ES-I3 (cell line): Measurements from ENCODE around the gene ARL2.

Experiments
- H3K36me3 ChIP-seq: 2 replicates; pipeline ENCODE4 v1.6.1; 2013; ENCODE audit warnings: mild to moderate bottlenecking, low read length, control low read depth, moderate library complexity; ENCODE audit not compliant: insufficient read depth
- H3K4me1 ChIP-seq: 2 replicates; pipeline ENCODE4 v1.6.1; 2013; ENCODE audit warnings: mild to moderate bottlenecking, control low read depth, low read length; ENCODE audit not compliant: insufficient read depth
- H3K9ac ChIP-seq: 2 replicates; pipeline ENCODE4 v1.6.1; 2013; ENCODE audit warnings: low read depth, mild to moderate bottlenecking, low read length, moderate library complexity
- H3K9me3 ChIP-seq: 2 replicates; pipeline ENCODE4 v1.6.1; 2013; ENCODE audit warnings: mild to moderate bottlenecking, low read length, moderate library complexity; ENCODE audit not compliant: control insufficient read depth, insufficient read depth

The ARL2 gene

DNA sequence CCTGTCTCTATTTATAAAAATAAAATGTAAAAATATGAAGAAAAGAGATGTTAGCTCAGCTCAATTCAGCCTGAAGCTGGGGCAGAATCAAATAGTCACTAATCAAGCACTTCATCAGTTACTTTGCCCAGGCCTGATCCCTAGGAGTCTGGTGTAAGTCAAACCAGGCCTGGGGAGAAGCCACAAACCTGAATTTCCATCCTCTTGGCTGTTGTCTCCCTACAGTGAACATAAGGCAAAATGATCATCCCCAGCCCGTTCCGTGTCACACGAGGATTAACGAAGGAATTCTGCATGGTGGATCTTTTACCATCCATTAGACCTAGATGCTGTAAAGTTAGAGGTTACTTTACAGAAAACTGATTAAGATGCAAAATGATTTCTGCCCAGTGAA is 50.9 kb downstream of the ARL2 start:
- Histone ChIP-seq H3K9ac (no peak overlapping the region), H3K36me3 (no peaks in the 10 kb centered on the region), H3K9me3 (no peaks in the 10 kb centered on the region), H3K4me1 (peaks cover 5% of the 10 kb centered on the region; the same call in 1 of the 2 replicates)

DNA sequence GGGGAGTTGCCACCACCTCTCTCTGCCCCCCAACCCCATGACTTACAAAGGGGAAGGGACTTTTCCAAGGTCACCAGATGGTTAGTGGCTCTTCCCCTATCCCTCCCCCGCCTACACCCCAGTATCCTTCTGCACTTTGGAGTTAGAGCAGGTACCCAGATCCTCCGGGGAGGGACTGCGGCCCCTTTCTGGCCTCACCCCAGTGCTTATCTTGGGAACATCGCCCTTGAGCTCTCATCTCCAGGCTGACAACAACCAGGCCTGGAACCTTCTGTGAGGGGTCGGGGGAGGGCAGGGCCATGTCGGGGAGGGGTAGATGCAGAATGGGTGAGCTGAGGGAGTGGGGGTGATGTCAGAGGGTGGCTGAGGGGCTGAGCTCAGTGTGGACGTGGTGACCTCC is 51.9 kb downstream of the ARL2 start:
- Histone ChIP-seq H3K36me3 (no peaks in the 10 kb centered on the region), H3K9ac (no peak overlapping the region), H3K4me1 (peaks cover 5% of the 10 kb centered on the region; the same call in 1 of the 2 replicates)

GRCh38 chr11:65066315-65066714 is 52.4 kb downstream of the ARL2 start:
- Histone ChIP-seq H3K36me3 (no peaks in the 10 kb centered on the region), H3K9me3 (no peaks in the 10 kb centered on the region), H3K4me1 (peaks cover 5% of the 10 kb centered on the region; the same call in 1 of the 2 replicates), H3K9ac (no peak overlapping the region)

More for the DNA sequence above, 51.9 kb downstream of the ARL2 start:
- H3K9me3 ChIP-seq: no peaks in the 10 kb centered on the region

DNA sequence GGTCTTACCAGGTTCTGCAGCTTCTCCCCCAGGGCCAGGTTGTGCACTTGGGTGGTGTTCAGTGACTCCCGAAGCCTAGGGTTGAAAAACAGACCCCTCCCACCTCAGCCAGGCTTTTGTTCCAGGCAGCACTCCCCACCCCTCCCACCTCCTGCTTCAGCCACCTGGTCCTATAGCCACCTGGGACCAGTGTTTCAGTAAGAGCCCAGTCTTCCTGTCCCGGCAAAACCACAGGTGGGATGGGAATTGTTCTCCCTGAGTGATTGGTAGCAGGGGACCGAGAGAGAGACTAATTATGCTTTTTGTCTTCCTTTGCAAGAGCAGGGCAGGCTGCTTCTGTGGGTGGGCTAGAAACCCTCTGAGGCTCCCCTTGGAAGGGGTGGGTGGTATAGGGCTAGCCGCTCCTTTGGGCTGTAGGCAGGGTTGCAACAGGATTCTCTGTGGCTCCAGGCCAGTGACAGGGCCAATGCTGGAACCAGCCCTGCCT is 52.9 kb downstream of the ARL2 start:
- Histone ChIP-seq H3K9me3 (no peaks in the 10 kb centered on the region), H3K36me3 (no peaks in the 10 kb centered on the region), H3K4me1 (peaks cover 5% of the 10 kb centered on the region; the same call in 1 of the 2 replicates), H3K9ac (no peak overlapping the region)

DNA sequence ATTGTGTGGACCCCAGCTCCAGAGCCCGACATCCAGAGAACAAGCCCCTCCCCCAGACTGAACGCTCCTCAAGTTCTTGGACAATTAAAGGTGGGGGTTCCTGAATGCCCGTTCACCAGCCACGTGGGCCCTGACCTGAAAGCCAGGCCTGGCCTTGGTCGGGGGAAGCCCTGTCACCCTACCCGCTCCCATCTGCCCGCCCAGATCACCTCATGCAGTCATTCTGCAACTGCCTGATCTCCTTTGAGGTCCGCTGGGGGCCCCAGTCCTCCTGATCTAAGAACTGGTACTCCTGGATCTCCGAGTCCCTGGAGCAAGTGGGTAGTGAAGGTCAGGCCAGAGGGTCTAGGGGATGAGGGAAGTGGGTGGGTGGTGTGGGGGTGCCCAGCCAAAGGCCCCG is 53.5 kb downstream of the ARL2 start:
- Histone ChIP-seq H3K4me1 (peaks cover 5% of the 10 kb centered on the region; the same call in 1 of the 2 replicates), H3K36me3 (no peaks in the 10 kb centered on the region), H3K9me3 (no peaks in the 10 kb centered on the region), H3K9ac (no peak overlapping the region)

DNA sequence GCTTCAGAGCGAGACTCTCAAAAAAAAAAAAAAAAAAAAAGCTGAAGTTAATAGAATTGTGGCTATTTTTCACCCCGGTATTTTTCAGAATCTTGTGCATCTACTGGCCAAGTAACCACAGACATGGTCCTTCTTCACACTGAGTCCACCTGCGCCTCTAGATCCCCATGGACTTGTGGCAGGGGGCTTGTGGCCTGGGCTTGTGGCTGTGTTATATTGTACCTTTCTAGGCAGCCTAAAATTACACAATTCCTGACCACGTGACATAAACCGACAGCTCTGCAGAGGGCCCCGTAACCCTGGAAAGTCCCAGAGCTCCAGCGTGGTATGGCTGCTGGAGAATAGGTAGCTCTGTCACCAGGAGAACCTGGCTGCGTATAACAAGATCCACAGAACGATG is 55.3 kb downstream of the ARL2 start:
- peaks cover 5% of the 10 kb centered on the region; the same call in 1 of the 2 replicates for H3K4me1 ChIP-seq
- H3K9ac ChIP-seq: no peak overlapping the region

More for the DNA sequence above, 55.3 kb downstream of the ARL2 start:
- no peaks in the 10 kb centered on the region for H3K36me3 ChIP-seq
- no peaks in the 10 kb centered on the region for H3K9me3 ChIP-seq
